GM19043 (cell line): ENCODE measurements around the gene CST6.
"Not testable (repeated sequence)": the region's sequence is repeated elsewhere in the genome, so short reads cannot be mapped to it uniquely, and the experiment has no call there.

ENCODE experiments used
- ATAC-seq: cut with Tn5 transposase; IDR thresholded peaks from one replicate; pipeline ENCODE4 v1.9.1; 2021; ENCODE audit warnings: low read depth; ENCODE audit not compliant: unreplicated experiment

Gene CST6

DNA sequence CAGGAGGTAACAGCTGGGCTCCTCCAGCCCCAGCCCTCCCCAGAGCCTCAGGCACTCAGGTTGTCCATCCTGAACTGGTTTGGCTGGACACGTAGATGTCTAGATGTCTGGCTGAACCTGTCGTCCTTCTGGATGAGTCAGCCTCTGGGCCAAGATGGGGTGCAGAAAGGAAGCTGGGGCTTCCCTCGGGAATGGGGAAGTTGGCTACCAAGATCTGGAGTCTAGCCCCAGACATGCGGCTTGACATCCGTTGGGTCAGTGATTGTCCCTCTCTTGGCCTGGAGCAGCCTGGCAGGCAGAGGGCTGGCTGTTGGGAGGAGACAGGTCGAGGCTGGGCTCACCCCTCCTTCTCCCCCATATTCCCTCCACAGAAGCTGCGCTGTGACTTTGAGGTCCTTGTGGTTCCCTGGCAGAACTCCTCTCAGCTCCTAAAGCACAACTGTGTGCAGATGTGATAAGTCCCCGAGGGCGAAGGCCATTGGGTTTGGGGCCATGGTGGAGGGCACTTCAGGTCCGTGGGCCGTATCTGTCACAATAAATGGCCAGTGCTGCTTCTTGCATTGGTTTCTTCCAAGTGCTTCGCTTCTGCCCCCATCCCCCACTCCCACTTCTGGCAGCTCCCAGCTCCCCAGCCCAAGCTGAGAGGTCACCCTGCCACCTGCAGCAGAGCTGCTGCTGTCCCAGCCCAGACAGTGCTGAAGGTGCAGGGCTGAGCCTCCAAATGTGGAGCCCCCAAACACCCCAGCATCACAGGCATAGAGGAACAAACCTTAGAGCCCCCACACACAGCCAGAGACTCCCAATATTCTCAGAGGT lies 1.3 kb downstream of the CST6 start:
- ATAC-seq = no peak

DNA sequence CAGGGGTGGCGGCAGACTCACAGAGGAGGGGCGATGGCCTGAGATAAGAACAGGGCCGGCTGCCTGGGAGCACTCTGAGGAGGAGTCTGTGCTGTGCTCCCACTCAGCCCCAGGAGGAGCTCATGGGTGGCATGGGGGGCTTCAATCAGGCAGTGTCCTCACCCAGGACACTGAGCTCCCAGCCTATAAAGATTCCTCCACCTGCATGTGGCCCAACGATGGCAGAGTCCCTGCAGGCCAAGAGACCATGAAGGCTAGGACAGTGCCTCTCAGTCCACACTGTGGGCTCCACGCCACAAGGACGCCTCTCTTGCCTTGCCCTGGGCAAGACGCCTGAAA lies 1.9 kb downstream of the CST6 start:
- no peak for ATAC-seq

DNA sequence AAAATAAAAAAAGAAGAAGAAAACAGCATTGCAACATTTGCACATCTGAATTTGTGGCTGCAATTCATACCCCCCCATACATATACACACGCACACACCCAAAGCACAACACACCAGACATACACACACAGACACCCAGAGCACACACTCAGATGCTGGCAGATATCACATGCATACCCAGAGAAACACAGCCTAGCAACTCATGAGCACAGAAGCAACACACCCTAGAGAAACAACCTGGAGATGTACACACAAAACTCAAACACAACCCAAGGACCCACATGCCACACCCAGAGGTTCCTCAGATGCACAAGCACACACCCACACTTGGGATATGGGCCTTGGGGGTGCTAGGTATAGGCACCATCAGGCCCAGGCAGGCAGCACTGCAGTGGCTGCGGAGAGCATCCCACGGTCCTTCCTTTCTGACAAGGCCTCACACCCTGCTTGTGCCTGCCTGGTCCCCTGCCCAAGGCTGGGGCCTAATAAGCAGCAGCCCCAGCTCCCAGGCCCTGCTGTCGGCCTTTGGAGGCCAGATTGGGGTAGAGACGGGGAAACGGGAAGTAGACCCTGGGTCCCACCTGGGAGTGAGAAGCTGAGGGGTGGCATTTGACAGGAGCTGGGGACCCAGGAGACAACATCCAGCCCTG lies 3.1 kb downstream of the CST6 start:
- no peak for ATAC-seq

DNA sequence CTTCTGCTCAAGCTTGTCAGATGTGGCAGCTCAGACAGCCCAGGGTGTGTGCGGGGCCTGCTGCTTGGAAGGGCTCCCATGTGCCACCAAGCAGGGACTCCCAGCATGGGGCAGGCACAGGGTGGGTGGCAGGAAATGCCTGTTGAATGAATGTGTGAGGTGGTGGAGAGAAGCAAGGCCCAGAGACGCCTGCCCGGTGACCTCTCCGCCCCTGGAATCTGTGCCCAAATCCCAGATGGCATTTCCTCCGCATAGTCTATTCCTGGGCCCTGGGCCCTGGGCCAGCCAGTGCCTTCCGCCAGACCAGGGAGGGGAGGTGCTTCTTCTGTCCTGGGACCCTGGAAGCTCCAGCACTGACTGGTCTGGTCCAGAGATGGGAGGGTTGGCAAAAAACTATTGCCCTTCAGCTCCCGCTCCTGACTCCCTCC lies 3.7 kb downstream of the CST6 start:
- ATAC-seq = no peak

DNA sequence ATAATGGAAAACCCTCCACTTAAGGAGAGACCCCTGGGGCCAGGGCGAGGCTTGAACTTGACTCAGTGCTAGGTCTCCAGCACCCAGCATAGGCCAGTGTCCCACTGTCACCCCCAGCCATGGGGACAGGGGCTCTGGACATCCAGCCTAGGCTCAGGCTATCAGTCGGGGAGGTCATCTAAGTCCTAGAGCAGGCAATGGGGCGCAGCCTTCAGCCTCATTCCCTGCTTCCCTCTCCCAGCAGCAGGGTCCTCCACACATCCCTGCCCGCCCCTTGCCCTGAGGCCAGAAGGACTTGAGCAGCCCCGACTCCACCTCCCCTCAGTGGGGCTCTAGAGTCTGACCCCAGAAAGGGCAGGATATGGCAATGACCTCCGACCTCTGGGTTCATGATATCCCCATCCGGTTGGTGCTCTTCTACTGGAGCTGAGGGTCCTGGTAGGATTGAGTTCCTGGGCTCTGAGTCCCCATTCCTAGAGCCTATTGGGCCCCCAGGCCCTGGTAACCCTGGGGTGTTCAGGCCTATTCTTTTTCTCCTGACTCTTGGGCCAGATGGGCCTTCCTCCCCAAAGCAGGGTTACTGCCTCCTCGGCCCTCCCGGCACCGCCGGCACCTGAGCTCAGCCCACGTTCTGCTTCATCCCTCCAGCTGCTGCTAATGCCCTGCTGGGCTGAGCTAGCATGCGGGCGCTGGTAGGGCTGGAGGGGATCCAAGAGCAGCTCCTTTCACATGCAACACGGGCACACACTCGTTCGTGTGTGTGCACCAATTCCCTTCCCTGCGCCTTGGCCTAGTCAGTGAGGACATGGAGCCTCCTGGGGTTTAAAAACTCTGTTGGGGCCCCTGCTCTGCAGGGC lies 4.4 kb downstream of the CST6 start:
- no peak for ATAC-seq

DNA sequence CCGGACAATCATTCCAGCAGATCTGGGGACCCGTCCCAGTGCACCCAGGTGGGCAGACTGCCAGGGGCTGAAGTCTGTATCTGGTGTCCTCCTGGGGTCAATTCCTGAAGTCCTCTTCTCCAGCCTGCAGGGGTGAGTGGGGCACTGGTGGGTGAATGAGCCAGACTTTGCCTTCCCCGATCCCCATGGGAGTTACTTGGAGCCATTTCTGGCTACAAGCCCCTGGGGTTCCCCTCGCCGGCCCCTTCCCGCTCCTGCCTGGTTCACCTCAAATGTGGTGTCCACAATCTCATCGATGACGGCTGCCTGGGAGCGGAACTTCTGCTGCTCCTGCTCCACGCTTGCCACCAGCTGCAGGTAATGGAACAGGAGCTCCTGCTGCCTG lies 5.0 kb downstream of the CST6 start:
- no peak for ATAC-seq

DNA sequence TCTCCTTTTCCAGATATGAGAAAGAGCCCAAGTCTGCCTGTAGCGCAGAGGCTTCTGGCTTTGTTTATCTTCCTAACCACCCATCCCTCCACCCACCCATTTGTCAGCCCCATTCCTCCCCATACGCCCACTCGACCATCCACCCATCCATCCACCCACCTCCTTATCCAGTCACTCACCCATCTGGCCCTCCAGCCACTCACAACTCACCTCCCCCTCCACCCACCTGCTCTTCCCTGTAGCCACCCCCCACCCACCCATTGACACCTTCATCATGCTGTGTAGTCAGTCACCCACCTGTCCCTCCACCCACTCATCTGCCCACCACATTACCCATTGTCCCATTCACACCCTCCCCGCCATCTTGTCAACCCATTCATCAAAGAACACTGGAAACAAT lies 5.5 kb downstream of the CST6 start:
- ATAC-seq = no peak

DNA sequence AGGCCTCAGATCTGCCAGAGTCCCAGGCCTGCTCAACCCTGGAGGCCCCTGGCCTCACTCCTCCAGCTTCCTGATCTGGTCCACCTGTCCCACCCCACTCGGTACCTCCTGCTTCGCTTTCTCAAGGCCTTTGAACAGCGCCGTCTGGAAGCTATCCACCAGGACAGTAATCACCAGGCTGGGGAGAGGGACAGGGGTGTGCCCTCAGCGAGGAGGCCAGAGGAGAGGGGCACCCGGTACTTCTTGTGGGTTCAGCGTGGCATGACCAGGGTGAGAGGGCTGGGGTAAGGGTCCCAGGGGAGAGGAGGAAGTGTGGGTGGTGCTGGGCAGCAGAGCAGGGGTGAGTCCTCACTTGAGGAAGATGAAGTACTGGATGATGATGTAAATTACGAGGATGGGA lies 8.4 kb downstream of the CST6 start:
- ATAC-seq = no peak

DNA sequence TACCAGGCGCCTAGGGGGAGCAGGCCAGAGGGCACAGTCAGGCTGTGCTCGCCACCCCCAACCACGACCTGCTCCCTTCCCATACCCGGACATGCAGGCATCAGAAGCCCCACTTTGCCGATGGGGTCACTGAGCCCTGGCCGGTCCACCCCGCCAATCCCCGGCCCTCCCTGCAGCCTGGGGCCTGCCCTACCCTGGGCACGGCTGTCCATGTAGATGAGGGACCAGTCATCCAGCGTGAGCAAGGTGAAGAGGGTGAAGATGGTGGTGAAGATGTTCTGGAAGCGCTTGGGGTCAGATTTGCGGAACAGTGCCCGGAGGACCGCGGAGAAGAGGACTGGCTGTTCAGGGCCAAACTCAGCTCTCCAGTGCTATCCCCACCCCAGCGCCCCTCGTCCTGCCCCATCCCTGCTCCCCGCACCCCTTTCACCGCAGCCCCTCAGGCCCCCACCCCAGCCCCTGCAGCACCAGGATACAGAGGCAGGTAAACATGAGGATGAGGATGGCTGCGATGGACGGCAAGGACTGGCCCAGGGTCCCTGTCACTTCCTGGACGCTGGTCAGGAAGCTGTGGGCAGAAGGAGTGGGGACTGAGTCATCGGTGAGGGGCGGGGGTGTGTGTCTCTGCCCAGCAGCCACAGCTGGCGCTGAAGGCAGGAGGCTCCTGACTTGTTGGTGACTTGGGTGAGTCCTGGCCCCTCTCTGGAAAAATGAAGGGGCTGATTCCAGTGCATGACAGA lies 9.0 kb downstream of the CST6 start:
- no peak for ATAC-seq

DNA sequence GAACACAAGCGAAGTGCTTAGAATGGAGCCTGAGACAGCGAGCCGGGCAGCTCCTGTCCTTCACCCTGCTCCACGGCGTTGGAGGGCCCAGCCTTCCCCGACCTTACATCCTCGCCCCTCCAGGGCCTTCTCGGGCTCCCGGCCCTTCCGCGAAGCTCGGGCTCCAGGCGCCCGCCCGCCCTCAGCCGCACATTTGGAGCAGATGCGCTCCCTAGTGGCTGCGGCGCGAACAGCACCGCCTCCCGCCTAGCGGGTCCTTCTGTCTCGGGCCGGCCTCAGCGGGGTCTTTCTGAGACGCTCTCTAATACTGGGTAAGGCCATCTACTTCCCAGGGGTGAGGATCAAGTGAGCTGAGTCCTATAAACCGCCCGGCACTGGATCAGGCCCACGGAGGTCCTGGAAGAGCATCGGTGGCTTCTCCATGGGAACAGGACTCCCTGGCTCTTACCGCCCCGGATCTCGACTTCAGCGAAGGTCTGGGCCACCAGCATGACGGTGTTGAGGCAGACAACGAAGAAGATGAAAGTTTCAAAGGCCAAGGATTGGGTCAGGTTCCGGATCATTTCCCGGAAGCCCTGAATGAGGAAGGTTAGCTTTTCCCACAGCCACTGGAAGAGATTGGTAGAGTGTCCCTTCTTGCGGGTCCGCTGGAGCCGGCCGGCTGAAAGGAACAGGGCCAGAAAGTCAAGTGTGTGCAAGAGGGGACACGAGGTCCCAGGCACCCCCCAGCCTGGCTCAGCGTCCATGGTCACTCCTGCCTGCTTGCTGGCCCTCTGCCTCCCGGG lies 10.8 kb downstream of the CST6 start:
- ATAC-seq = no peak

DNA sequence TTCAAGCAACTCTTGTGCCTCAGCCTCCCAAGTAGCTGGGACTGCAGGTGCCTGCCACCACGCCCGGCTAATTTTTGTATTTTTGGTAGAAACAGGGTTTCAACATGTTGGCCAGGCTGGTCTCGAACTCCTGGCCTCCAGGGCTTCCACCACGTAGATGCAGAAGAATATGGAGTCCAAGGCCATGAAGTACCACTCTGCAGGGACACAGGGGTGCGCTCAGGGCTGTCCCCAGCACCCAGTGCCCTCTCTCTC lies 11.3 kb downstream of the CST6 start:
- not testable (repeated sequence) for ATAC-seq

DNA sequence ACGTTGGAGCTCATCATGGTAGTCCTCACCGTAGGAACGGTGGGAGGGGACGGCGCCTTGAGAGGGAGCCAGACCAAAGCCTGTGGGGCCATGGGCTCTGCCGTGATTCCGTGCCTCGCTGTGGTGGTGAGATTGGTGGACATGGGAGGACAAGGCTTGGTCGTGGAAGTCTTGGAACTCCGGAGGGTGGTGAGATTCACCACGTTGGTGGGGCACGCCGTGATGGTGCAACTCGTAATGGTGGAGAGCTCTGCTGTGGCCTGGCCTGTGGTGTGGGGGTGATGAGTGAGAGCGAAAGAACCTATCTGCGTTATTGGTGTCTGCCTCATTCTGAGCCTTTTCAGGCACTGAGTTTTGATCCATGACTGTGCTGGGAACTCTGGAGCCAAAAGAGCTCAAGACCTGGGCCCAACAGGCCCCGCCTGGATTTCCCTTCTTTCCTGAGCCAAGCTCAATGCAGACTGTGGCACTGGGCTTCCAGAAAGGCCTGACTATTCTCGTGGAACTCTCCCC lies 14.3 kb downstream of the CST6 start, which contains the start of gene CATSPER1:
Gene CATSPER1, minus strand, starts transcription at position 463 of the 513 bp plus-strand sequence. Its CDS starts 100 bp downstream, at position 363.
- ATAC-seq = no peak

DNA sequence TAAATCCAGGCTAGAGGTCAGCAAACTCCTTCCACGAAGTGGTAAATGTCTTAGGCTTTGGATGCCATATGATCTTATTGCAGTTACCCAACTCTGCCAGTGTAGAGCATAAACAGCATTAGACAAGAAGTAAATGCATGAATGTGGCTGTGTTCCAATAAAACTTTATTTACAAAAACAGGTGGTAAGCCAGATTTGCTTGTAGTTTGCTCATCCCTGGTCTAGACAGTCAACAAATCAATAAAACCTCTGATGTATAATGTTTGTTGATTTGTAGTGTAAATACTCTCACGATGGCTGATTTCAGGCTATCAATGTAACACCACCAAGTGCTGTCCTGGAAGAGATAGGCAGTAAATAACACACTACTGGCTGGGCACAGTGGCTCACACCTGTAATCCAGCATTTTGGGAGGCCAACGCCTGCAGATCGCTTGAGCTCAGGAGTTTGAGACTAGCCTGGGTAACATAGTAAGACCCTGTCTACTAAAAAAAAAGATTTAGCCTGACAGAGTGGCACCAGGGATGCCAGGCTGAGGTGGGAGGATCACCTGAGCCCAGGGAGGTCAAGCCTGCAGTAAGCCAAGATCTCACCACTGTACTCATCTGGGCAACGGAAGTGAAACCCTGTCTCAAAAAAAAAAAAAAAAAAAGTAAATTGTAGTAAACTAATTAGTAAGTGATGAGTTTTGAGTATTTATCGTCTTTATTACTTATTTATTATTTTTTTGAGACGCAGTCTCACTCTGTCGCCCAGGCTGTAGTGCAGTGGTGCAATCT lies 21.3 kb downstream of the CST6 start:
- ATAC-seq = no peak

DNA sequence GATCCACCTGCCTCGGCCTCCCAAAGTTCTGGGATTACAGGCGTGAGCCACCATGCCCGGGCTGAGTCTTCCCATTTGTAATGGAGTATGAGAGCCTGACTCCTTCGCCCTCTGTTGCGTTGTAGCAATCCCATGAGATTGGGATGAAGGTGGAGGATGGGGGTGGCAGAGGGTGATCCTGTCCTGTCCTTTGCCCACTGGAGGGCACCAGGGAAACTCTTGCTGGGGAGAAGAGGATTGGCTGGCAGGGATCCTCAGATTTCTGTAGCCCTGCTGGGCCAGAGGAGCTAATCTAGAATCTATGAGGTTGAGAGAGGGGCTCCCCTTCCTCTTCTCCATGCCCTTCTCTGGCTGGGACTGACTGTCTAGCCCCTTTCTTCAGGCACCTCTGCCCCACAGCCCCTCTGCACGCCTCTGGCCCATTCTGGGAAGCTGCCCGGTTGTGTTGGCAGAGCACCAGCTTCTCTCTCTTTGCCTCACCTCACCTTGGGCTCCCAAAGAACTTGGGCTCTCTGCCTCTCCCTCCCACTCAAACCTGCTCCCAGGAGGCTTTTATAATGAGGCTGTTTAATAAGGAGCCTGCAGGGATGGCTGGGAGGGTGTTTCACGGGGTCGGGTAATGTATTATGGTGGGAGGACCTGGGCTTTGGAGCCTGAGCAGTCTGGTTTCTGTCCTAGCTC lies 24.0 kb downstream of the CST6 start:
- ATAC-seq = no peak

DNA sequence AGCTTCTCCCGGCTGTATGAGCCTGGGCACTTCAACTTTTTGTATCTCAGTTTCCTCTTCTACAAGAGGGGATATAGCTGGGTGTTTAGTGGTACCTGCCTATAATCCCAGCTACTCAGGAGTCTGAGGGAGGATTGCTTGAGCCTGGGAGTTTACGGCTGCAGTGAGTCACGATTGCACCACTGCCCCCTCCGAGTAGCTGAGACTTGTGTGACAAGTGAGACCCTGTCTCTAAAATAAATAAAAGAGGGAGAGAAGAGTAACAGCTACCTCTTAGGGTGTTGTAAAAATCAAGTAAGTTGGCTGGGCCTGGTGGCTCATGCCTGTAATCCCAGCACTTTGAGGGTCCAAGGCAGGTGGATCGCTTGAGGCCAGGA lies 24.5 kb downstream of the CST6 start:
- ATAC-seq = no peak

DNA sequence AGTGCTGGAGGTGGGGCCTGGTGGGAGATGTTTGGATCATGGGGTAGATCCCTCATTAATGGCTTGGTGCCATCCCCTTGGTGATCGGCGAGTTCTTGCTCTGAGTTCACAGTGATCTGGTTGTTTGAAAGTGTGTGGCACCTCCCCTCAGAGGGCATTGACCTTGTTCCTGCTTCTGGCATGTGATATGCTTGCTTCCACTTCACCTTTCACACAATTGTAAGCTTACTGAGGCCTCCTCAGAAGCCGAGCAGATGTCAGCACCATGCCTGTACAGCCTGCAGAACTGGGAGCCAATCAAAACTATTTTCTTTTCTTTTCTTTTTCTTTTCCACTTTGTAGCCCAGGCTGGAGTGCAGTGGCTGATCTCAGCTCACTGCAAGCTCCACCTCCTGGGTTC lies 25.5 kb downstream of the CST6 start:
- no peak for ATAC-seq

DNA sequence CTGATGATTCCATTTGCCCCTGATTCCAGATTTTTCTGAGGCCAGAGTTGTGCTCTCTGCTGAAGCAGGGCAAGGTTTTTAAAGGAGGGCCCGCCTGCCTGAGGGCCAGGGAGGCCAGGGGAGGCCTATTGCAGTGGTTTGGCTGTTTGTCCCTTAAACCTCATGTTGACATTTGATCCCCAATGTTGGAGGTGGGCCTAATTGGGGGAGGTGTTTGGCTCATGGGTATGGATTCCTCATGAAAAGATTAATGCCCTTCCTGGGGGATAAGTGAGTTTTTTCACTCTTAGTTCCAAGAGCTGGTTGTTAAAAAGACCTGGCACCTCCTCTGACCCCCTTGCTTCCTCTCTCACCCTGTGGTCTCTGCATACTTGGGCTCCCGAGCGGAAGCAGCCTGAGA lies 28.0 kb downstream of the CST6 start:
- no peak for ATAC-seq

DNA sequence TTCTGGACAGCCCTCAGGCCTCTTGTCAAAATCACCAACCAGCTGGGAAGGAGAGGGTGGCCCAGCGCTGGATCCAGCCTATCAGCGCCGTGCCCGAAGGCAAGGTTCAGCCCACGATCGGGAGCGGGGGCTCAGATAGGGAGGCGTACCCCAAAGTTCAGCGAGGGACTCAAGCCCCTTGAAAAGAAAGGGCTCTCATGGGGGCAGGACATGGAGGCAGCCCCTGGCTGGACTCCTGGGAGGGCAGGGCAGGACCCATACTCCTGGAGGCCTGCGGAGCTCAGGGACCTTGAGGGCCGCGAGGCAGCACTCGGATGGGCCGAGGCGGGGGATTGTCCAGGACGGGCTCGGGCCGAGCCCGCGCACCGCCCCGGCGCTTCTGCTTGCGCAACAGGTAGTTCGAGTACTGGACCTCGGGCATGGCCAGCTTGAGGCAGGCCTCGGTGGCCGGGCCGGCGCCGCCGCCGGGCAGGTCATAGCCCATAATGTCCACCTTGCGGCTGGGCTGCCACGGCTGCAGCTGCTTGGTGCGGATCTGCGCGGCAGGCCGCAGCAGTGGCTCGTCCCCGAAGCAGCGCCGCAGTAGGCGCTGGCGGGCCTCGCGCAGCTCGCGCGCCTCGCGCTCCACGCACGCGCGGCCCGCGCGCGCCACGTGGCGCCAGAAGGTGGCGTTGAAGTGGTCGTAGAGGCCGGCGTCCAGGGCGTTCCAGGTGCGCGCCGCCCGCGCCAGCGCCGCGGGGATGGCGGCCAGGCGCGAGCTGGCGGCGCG lies 30.6 kb downstream of the CST6 start:
- ATAC-seq = no peak
